HG03521 (cell line): ENCODE results near the gene NOL6.

ENCODE experiments used
- ATAC-seq: cut with Tn5 transposase; IDR thresholded peaks from one replicate; pipeline ENCODE4 v1.9.1; 2021; ENCODE audit warnings: mild to moderate bottlenecking, moderate library complexity; ENCODE audit not compliant: unreplicated experiment

NOL6 gene

GRCh38 chr9:33453999-33454660, 19.6 kb downstream of the NOL6 start:
- no peak for ATAC-seq

- no peak for ATAC-seq
Observed at GRCh38 chr9:33453286-33453860, 20.4 kb downstream of the NOL6 start.

GRCh38 chr9:33452828-33453271, 20.9 kb downstream of the NOL6 start:
- no peak for ATAC-seq

DNA sequence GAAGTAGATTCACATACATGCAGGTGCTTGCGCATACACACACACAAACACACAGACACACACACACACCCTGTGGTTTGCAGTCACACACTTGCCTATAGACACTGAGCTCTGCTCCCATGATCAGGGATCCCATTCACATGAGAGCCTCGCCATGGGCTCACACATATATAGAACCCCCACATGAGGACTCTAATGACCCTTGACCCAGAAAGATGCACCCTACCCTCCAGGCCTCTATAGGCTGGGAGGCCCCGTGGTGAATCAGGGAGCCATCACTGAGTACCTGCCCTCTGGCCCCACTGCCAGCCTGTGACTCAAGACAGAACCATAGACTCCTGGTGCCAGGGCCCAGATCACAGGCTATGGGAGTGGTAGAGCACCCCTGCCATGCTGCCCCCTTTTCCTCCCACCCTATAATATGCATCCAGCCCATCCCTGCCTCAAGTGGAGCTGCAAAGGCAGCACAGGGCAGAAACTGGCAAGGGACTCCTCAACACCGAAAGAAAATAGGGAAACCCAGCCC, 23.0 kb downstream of the NOL6 start:
- ATAC-seq, result no peak

- no peak for ATAC-seq
Observed at GRCh38 chr9:33449715-33450114, 24.0 kb downstream of the NOL6 start.

GRCh38 chr9:33447799-33448553, 25.7 kb downstream of the NOL6 start:
- no peak for ATAC-seq

DNA sequence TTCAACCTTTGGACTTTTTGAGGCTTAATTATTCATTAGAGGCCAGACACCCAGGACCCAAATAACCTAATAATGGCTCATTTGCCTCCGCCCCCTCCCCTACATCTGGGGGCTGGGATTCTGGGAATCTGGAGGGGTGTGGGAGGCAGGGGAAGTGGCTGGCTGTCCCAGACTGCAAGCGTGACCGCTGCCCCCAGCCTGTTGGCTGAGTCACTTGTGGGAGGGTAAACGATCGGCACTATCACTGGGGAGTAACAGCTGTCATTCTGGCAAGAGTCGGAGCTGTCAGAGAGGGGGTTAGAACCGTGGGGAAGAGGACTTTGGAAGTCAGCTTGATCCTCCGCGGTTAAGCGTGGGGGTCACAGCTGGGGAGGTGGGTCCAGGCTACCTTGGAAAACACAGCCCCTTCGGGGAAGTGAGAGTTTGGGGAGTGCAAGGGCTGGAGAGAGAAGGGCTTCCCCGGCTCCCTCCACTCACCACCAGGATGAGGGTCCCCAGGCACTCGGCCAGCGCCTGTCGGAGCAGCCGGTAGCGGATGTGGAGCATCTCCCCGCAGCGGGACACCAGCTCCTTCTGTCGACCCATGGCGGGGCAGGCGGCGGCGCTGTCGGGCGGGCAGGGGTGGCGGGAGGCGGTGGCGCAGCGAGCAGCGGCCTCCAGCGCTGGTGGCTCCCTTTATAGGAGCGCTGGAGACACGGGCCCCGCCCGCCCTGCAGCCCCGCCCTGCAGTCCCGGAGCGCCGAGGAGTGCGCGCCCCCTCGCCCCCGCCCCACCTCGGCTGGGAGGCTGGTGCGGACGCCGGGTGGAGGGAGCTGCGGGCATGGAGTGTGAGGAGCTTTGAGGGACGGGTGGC, 26.6 kb downstream of the NOL6 start, which contains the start of gene AQP3:
AQP3 (minus strand) TSS at position 648 of the 853 bp plus-strand sequence; CDS start at position 585, 63 bp downstream.
- ATAC-seq, result peak; percentile 30

DNA sequence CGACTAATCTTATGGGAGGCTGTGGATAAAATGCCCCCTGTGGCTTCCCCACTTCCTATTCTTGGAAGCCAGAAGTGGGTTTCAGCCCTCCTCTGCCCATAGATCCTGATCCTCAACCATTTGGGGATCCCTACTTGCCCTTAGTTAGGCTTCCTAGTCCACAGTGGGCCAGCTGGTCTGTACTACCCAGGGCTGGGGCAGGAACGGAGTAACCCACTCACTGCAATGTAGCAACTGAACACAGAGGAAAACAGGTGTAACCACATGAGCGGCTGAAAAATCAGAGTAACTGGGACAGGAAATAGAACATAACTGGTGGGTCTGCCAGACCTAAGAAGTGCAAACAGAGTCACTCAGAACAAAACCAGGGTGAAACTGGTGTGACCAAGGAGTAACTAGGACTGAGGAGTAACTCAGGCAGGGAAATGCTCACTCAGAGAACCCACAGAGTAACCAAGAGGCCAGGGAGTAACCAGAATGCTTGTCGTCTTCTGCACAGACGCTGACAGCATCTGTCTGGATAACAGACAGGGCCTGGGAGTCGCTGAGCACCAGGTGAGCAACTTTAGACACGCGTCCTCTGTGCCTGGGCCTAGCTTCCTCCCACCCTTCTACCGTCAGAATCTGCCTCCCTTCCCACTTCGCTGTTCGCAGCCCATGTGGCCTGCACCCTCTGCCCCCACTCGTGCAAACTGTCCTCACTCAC, 27.3 kb downstream of the NOL6 start:
- peak; percentile 75 for ATAC-seq

DNA sequence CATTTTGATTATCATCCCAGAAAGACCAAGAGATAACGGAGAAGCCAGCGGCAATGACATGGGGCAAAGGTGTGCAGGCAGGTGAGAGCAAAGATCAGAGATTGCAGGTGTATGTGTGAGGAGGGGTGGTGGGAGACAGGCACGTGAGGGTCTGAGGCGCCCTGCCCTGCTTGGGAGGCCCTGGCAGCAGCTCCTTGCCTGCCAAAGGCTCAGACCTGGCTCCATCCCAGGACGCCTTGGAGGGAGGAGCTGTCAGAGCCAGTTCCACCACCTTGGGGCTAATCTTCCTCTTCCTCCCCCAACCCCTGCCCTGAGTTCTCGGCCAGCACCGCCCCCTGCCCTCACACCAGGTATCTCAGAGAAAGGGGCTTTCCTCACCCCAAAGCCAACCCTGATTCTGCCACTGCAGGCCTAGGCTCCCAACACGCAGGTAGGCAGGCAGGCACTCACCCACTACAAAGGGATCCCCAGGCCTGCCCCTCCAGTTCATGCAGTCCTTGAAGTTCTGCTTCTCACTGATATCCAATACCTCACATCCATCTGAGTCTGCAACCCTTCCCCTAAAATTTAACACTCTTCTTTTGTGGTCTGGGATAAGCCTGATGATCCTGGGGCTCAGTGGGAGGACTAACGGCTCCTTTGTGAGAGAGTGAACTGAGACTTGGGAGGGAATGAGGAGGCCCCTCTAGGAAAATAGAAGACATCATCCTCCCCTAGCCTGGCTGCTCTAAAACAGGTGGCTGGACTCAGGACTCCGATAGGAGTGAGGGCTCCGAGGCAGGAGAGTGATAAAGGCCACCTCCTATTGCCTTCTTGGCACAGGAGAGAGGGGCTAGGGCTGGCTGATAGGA, 28.1 kb downstream of the NOL6 start:
- ATAC-seq, result no peak

- ATAC-seq, result no peak
Observed at GRCh38 chr9:33443464-33444154, 30.1 kb downstream of the NOL6 start.

GRCh38 chr9:33443047-33443446, 30.7 kb downstream of the NOL6 start:
- no peak for ATAC-seq

DNA sequence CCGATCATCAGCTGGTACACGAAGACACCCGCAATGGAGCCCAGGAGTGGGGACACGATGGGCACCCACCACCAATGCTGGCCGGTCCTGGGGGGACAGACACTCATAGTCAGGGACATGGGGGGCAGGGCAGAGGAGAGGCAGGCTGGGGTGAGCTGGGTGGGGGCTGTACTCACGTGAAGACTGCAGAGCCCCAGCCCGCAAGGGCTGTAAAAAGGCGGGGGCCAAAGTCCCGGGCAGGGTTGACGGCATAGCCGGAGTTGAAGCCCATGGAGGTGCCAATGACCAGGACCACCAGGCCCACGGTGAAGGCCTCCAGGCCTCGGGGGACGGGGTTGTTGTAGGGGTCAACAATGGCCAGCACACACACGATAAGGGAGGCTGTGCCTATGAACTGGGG, 31.6 kb downstream of the NOL6 start:
- ATAC-seq, result no peak

DNA sequence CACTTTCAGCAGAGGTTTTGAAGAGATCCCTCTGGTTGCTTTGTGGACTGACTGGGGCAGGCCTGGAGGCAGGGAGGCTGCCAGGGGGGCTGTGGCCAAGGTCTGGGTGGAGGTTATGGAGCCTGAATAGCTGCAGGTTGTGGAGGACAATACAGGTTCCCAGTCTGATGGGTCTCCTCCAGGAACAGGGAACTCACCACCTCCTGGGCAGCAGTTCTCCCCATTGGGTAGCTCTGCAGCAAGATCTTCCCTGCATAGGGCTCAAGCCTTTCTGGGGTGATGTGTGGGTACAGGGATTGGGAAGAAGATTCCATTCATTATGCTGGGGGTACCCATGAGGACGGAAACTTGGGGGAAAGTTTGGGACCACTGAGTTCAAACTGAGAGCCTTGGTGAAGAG, 33.1 kb downstream of the NOL6 start:
- no peak for ATAC-seq

DNA sequence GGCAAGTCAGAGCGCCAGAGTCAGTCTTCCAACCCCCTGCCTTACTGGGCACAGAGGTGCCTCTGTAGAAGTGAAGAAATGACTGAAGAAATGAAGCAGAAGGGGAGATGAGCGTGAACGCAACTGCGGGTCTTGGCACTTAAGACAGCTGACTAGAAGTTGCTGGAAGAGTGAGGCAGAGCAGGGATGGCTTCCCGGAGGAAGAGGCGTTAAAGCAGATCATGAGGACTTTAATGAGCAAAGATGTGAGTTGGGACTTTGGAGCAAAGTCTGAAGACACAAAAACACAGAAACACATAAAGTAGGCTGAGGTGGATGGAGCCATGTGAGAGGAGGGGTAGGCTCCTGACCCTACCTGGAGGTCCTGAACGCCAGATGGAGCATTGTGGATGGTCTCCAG, 33.5 kb downstream of the NOL6 start:
- ATAC-seq, result no peak

GRCh38 chr9:33439731-33440130, 34.0 kb downstream of the NOL6 start:
- no peak for ATAC-seq

GRCh38 chr9:33438926-33439680, 34.6 kb downstream of the NOL6 start:
- no peak for ATAC-seq

GRCh38 chr9:33437898-33438297, 35.8 kb downstream of the NOL6 start:
- ATAC-seq, result no peak

GRCh38 chr9:33437205-33437604, 36.5 kb downstream of the NOL6 start:
- ATAC-seq, result no peak
